ENCODE measurements around the gene KRT73.
"Not testable (repeated sequence)": the region's sequence is repeated elsewhere in the genome, so short reads cannot be mapped to it uniquely, and the experiment has no call there.

The KRT73 gene

DNA sequence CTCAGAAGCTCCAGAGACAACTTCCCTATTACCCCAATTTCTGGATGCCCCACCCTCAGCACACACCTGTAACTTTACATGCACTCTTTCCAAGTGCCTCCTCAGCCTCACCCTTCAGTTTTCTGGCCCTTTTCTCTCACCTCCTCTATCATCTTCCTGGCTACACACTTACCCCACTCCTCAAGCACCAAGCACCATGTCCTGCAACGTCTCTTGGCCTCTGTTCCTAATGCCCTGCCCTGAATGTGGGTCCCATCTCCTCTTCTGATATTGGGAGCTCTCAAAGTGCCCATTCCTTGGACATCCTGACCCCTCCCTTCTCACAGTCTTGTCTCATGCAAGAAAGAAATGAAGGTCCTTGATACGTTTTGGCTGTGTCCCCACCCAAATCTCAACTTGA is 18.3 kb downstream of the KRT73 start:
- DNase-seq (ENCODE audit: low spot score), result no peak

DNA sequence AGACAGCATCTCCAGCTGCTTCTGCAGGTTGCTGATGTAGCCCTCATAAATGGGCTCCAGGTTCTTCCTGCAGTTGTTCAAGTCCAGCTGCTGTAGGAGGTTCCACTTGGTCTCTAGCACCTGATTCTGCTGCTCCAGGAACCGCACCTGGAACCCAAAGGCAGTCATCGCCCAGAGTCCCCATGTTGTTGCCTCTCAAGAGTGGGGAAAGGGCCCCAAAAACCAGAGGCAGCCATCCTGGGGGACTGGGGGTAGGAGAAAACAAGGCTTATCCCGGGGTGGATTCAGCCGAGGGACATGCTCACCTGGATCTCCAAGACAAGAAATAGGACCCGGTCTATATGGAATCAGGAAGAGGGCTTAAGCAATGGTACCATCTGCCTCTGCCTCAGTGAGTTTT is 19.4 kb downstream of the KRT73 start:
- DNase-seq (ENCODE audit: low spot score), result no peak

DNA sequence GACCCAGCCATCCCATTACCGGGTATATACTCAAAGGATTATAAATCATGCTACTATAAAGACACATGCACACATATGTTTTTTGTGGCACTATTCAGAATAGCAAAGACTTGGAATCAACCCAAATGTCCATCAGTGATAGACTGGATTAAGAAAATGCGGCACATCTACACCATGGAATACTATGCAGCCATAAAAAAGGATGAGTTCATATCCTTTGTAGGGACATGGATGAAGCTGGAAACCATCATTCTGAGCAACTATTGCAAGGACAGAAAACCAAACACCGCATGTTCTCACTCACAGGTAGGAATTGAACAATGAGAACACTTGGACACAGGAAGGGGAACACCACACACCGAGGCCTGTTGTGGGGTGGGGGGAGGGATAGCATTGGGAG is 24.1 kb downstream of the KRT73 start:
- not testable (repeated sequence) for DNase-seq (ENCODE audit: low spot score)

DNA sequence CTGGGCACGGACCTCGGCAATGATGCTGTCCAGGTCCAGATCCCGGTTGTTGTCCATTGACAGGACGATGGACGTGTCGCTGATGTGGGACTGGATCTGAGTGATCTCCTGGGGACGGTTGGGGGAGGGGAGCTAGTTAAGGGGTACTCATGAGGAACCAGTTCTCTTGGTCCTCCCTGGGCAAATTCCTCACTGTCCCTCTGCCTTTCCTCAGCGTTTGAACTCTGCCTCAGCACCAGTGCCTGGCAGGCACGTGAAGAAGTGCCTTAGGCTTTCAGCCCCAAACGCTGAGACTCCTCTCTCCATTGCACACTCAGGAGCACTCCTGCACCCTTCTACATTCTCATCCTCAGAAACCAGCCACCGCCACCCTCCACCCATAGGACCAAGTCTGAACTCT is 26.8 kb downstream of the KRT73 start:
- DNase-seq (ENCODE audit: low spot score), result no peak

DNA sequence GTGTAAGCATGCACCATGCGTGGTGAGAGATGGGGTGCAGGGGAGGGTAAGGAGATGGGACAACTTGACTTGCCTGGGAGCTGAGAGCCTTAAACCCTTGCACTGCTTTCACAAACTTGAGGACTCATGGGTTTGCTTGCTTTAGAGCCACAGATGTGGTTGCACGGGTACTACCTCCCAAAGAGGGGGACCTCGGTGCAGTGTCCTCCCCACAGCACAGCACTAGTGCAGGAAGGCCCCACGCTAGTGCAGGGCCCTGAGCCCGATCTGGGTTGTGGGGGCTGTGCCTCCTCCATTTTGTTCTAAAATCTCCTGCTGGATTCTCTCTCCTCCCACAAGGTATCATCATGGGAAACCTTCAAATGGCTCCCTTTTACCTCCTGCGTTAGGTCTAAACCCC is 28.3 kb downstream of the KRT73 start:
- no peak for DNase-seq (ENCODE audit: low spot score)

DNA sequence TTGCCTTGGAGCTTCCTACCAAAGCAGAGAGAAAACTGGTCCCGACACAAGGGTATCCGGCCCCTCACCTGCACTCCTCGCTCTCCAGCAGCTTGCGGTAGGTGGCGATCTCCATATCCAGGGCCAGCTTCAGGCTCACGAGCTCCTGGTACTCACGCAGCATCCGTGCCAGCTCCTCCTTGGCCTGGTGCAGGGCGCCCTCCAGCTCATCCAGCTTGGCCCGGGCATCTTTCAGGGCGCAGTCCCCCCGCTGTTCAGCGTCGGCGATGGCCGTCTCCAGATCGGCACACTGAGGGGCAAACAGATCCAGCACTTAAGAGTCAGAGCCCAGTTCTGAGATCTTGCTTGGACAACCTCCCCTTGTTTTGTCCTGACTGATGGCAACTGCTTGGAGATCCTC is 30.8 kb downstream of the KRT73 start:
- DNase-seq (ENCODE audit: low spot score), result no peak

DNA sequence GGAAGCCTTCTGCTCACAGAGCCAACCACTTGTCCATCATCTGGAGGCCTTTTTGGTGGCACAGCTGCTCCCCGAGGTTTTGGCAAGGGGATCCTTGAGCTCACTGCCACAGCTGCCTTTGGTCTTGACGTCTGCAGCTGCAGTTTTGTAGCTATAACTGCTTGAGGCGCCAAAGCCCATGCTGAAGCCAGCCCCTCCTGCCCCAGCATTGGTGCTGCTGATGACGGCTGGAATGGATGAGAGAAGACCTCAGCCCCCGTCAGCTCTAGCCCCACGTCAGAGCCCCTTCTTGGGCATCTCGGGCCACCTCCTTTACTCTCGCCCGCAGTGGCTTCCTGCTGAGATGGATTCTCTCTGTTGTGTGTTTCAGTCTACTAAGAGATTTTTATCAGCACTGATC is 32.4 kb downstream of the KRT73 start:
- peak; percentile 3 for DNase-seq (ENCODE audit: low spot score)

DNA sequence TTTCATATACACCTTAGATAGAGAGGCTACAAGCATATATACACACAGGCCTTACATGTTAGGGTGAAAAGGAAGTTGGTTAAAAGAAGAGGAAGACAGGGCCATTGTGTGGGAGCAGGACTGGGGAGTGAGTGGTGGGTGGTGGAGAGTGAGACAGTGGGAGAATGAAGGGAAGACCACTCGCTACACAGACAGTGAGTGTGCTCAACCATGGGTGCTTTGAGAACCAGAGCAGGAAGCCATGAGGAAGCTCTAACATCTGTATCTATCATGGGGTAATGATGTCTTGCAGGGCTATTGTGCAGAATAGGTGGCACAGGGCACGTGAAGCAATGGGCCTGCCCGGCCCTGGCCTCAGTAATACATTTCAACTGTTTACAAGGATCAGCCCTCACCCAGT is 33.3 kb downstream of the KRT73 start:
- no peak for DNase-seq (ENCODE audit: low spot score)

DNA sequence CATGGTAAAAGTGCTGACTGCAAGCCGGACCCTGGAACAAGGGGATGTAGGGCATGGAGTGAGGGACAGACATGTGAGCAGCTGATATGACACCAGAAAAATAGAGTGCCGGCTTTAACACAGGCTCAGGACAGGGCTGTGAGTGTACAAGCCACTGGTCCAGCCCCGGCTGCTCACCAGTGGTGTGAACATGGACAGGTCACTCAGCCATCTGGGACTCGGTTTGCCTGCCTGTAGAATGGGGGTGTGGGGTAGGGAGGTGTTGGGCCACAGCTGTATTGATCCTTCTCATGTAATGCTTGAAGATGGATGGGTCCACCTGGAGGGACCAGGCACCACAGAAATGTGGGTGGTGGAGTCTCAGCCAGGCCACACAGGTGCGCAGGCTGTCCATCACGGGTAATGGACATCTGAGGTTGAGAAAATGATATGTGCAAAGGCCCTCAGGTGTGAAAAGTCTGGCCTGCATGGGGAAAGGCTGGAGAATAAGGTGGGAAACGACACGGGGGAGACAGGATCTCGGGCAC is 34.1 kb downstream of the KRT73 start:
- DNase-seq (ENCODE audit: low spot score), result no peak

DNA sequence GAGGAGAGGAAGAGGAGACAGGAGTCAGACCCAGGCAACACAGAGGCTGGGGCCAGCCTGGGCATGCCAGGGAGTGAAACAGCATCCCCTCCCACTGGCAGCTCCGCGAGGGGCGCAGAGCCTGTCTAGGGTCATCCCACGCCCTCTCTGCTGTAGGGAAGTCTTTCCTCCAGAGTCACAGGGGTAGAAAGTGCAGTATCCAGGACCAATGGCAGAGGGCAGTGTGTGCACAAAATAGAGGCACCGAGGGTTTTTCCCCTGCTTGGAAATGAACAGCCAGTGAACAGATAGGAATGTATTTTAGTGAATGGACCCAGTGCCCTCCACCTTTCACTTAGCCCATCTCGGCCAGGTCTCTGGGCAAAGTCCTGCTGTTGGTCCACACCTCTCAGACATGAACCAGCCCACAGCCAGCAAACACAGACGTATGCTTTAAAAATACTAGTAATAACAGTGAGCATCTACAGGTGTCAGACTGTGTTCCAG is 35.3 kb downstream of the KRT73 start:
- peak; percentile 62 for DNase-seq (ENCODE audit: low spot score)

DNA sequence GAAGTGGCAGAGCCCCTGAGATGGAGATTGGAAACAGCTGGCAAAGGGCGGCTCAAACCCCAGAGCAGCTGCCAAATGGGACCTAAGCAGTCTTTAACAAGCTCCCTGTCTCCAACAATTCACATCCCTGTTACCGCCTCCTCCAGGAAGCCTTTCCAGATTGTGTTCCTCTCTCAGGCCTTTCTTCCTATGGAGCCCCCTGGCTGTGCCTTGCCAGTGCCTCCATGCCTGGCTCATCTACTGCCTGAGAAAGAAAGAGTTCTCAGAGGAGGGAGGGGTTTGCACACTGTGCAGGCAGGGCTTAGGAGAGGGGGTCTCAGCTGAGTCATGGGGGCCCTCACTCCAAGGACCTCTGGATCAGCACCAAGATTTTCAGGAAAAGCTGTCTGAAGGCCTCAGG is 35.9 kb downstream of the KRT73 start:
- DNase-seq (ENCODE audit: low spot score), result no peak

DNA sequence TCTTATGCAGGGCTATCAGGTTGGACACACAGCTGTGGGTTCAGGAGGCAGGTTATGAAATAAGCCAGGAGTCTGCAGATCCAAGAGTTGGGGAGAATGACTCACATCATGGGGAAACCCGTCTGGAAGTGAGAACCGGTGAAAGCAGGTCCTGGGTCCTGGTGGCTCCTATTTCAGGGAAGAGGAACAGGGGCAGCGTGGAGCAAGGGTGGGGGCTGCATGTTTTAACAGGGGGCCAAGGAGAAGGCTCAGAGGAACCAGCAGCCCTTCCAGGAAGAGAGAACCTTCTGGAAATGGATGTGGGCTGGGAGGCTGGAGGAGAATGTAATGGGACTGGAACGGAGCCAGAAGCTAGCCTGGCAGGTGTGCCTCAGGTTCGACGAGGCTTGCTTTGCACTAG is 36.9 kb downstream of the KRT73 start:
- DNase-seq (ENCODE audit: low spot score), result no peak

DNA sequence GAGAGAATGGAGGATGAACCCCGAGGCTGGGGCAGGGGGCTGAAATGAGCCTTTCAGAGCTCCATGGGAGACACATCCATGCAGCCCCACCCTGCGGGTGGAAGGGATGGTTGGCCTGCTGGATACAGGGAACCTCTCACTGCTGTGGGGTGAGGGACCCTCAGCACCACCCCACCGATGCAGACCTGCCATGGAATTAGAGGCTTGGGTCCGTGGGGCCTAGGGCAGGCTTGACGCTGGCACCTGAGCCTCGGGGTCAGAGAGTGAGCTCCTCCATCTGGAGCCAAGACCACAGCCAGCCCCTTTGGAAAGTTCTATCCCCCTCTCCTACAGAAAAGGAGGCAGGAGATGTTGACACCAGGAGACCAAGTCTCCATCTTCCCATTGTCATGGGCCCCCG is 37.3 kb downstream of the KRT73 start:
- no peak for DNase-seq (ENCODE audit: low spot score)

DNA sequence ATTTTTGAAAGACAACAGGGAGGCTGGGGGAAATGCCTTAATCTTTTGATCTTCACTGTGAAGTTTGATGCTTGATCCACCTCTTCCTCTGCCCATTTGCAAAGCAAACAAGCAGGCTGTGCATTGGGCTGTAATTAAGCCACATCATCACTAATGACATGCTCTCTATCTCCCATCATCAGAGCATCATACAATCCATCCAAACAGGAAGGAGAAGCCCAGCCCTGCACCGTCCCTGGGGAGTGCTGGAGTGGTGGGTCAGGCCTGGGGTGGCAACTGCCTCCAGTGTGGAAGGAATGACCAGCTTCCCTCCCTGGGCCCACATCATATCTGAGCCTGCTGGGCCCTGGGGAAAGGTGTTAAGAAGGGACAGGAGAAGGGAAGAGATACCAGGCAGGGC is 37.9 kb downstream of the KRT73 start:
- no peak for DNase-seq (ENCODE audit: low spot score)

DNA sequence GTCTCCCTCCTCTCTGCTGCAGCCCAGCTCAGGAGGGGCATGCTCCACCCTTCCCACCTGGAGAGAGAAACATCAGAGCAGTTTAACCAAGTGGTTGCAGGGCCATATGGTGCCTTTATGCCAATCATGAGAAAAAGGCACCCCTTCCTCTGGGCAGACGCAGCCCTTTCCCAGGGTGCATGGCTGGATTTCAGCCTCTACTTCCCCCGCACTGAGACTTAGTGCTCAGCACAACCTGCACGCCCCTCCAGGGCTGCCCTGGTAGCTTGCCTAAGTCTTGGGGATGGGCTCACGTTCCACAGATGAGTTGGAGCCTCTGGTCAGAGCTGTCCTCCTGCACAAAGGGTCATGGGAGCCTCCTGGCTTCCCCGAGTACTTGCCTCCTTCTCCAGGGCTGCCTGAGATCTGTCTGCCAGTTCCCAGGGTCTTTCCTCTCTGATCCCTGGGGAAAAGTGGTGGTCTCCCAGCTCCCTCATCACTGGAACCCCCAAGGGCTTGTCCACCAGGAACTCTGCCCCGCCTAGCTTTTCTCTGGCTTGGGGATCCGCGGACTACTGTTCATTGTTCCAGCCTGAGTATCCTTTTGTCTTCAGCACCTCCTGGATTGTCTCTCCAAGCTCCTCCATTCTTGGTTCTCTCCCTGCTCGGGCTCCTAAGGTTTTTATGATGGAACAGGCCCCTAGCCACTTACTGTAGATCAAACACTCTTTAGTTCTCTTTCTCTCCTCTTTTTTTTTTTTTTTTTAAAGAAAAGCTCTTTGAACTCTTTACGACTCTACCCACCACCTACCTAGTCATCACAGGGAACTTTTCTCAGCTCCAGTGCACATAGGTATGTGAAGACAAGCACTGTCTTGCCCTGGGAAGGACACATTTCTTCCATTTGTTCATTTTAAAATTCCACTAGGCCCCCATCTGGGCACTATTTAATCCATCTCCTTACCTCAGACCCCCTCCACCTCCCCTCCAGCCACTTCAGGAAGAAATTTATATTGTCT is 38.6 kb downstream of the KRT73 start:
- DNase-seq (ENCODE audit: low spot score), result no peak

DNA sequence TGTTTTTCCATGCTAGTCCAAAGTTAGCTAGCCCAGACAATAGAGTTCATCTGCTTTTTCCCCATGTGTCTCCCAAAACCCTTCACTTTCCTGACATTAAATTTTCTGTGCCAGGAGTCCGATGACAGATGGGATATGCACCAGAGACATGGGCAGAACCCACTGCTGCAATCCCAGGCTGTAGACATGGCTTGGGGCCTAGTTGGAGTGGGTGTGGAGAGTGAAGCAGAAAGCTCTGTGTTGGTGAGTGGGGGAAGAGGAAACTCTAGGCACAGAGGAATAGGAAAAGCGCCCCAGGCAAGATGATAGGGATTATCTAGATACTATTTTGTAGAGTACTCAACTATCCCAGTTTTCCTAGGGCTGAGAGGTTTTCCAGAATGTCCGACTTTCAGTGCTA is 39.9 kb downstream of the KRT73 start:
- no peak for DNase-seq (ENCODE audit: low spot score)

DNA sequence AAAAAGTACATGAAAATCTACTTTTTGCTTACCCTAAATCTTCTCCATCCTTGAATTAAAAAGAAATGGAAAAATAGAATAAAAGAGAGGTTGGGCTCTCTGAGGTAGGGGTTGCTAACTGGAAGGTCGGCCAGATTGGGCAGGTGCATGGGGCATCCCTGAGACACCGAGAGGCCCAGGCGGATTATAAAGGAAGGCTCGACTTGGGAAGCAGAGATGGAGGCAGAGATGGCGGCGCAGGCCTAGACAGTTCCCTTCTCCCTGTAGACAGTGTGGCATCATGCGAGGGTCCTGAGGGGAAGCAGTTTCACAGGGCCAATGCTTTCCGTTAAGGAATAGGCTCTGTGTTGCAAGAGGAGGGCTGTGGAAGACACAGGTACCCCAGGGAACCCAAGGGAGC is 41.0 kb downstream of the KRT73 start:
- DNase-seq (ENCODE audit: low spot score), result no peak

DNA sequence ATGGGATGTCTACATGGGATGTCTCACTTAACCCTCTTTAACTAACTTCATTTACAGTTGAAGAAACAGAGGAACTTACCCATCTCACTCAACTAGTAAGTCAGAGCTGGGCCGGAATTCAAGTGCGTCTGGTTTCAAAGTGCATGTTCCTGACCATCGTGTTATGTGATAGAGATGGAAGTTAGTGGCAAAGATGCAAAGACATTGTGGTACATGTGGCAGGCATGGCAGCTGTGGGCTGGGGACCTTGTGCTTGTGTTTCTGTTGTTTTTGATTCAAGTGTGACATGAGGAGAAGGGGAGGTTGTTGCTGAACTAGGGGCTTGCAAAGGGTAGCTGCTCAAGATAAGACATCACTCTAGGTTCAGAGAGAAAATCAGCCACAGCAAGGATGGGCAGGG is 42.4 kb downstream of the KRT73 start:
- DNase-seq (ENCODE audit: low spot score), result no peak

DNA sequence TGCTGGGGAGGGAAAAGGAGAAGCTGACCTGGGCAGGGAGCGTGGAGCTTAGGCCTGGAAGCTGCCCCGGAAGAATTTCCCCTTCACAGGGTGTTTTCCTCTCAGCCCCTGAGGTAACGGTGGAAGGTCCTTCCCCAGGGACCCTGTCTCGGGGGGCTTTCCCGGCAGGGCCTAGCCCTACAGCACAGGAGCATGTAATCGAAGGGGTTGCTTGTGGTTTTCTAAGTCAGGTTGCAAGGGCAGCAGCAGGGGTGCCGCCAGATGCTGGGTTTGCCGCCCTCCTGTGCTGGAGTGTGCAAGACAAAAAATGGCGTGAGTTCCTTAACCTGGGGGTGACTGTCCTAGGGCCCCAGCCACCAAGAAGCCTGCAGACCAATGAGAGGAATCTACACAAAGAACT is 43.1 kb downstream of the KRT73 start:
- DNase-seq (ENCODE audit: low spot score), result no peak

DNA sequence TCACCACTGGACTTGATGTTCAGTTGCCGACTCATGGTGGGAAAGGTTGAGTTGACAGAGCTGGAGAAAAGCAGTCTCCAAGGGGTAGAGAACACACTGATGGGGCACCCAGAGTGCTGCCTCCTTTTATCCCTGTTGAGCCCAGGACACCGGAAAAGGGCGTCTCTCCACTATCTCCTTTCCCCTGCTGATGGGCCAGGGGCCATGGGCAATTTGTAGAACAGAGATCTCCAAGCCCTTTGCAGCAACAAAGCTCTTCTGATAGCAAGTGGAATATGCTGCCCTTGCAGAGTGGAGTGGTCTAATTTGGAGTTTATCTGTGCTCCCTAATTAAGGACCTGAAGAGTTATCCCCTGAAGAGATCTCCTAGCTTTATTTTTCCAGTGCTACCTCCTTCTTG is 44.6 kb downstream of the KRT73 start, which contains the start of gene KRT74:
Gene KRT74 (minus strand): TSS at position 101 of the 400 bp plus-strand sequence. CDS start 66 bp downstream, at position 35.
- DNase-seq (ENCODE audit: low spot score), result no peak

DNA sequence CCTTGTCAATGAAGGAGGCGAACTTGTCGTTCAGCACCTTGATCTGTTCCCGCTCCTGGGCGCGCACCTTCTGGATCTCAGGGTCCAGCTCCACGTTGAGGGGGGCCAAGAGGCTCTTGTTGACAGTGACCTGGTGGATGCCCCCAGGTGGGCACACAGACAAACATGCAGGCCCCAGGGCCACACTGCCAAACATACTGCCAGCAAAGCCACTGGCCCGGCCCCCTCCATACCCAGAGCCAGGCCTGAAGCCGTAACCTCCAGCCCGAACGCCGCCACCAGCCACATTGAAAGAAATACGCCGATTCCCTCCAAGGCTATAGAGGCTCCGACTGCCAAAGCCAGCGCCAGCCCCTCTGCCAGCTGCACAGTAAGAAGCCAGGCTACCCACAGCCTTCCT is 45.1 kb downstream of the KRT73 start:
- no peak for DNase-seq (ENCODE audit: low spot score)

DNA sequence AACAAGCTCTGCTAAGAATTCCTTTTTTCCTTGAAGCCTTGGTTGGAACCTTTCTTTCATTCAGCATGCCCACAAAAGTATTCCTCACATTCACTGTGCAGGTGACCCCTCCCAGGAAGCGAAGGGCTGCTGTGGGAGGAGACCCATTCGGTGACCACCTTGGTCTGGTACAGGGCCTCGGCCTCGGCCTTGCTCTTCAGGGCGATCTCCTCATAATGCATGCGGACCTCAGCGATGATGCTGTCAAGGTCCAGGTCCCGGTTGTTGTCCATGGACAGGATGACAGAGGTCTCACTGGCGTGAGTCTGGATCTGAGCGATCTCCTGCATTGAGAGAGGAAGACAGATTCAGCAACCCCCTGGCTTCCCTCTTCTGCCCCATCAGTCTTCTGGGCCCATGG is 47.8 kb downstream of the KRT73 start:
- DNase-seq (ENCODE audit: low spot score), result no peak

DNA sequence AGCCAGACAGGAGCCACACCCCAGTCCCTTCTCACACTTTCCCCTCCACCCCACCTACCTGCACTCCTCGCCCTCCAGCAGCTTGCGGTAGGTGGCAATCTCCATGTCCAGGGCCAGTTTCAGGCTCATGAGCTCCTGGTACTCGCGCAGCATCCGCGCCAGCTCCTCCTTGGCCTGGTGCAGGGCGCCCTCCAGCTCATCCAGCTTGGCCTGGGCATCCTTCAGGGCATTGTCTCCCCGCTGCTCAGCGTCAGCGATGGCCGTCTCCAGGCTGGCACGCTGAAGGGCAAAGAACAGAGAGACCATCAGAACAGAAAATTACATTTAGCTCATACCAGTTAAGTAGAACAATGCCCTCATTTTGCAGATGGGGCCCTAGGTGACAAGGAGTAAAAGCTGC is 50.2 kb downstream of the KRT73 start:
- no peak for DNase-seq (ENCODE audit: low spot score)
